COLO668 (cell line): ENCODE data around the gene ANXA10.
A peak's percentile ranks its signal among the peaks of the same experiment; 100 is the strongest.
"Not testable (repeated sequence)": the region's sequence is repeated elsewhere in the genome, so short reads cannot be mapped to it uniquely, and the experiment has no call there.

Experiments used
- DNase-seq: peaks from one replicate; lab custom pipeline; 2025; ENCODE audit not compliant: unreplicated experiment; lab: John Stamatoyannopoulos, UW

The ANXA10 gene

DNA sequence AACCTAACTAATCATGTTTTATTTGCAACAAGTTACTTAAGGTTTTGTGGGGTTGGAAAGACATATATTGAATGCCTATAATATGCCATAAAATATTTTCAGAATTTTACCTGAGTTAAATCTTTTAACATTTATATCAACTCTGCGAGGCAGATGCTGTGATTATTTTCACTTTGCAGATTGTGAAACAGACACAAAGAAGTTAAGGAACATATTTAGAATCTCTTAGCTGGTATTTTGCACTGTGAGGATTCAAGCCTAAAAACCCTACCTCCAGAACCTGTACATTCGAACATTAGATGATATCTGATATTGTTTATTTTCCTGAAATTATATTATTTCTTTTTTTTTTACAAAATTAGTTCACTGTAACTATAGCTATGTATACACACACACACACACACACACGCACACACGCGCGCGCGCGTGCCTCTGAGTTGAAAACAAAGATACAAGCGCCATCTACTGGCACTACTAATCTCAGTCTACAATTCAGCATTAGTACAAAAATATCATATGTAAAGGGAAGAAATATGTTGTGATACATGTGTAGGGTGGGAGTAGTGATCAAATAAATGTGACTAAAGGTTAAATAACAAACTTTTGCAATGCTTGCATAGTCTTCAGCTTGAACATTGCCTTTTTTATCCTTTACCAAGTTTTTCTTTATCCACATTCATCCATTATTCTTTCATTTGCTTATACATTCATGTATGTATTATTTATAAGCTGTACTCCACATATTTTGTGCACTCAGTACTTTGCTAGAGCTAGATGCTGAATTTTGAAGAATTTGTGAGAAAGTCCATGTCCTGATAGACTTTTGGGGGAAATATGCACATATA, 61.5 kb downstream of the ANXA10 start:
- DNase-seq = peak; percentile 75

DNA sequence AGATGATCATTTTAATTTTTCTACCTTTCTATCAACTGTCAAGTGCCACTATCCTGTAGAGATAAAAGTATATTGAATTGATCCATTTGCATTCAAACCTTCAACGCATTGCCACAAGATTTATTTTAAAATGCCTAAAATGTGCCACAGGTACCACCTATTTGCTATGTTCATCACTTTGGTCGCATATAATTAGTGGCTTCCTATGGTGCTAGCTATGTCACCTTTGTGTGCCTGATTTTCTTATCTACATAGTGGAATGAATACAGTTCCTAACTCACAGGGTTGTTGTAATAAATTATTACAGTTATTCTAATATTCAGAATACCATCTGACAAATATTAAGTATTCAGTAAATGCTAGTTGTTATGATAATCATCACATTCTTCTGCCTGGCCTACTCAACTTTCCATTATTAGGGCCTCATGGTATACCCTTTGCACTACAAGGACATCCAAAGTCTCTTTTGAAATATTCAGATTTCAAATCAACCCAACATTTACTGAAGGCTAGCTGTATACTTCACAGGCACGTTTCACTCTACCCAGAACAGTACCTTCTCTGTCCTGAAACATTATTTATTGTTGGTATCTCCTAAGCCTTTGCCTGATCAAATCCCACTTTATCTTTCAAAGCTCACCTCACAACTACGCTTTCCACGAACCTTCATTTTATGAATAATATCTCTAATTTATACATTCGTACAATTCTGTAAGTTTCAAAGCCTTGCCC, 62.4 kb downstream of the ANXA10 start:
- no peak for DNase-seq

DNA sequence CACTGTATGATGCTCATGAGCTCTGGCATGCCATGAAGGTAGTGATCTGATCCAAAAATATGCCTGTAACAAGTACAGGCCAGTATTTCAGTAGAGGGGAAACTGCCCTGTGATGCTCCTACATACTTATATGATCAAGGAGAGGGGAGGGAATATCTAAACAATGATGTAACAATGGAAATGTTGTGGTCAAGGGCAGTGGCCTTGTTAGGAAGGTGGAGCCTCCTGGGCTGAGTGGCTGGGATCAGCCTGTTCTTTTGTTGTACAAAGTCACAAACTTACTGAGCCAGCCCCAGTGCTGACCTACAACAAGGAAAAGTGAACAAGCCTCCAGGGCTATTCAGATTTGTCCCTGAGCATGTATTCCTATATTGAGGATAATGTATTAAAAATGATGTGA, 70.3 kb downstream of the ANXA10 start:
- no peak for DNase-seq

DNA sequence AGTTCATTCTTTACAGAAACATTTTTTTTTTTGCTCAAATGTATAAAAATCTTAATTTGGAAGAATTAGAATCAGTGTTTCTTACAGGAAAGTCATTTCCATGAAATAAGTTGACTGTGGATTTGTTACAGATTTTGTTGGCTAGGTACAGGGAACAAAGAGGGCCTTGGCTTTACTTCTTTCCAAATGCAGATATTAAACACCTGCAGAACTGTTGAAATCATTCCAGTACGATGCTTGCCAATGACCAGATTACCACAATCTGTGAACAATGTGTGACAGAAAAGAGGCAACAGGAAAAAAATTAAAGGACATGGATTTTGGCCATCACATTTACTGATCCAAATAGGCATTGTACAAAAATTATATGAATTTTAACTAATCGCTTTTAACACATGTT, 70.8 kb downstream of the ANXA10 start:
- DNase-seq = no peak

DNA sequence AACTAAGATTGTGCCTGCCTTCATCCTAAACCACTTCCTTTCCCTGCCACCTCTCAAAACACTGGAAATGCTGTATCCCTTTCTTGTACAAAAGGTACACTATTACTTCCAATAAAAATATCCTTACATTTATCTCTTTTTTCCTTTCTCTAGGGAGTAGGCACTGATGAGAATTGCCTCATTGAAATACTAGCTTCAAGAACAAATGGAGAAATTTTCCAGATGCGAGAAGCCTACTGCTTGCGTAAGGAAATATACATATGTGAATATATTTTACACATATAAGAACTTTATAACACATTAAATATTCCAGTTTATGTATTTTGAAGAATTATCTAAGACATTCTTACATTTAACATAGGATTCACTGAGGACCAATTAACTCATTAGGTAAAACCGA, 71.7 kb downstream of the ANXA10 start:
- DNase-seq = no peak

DNA sequence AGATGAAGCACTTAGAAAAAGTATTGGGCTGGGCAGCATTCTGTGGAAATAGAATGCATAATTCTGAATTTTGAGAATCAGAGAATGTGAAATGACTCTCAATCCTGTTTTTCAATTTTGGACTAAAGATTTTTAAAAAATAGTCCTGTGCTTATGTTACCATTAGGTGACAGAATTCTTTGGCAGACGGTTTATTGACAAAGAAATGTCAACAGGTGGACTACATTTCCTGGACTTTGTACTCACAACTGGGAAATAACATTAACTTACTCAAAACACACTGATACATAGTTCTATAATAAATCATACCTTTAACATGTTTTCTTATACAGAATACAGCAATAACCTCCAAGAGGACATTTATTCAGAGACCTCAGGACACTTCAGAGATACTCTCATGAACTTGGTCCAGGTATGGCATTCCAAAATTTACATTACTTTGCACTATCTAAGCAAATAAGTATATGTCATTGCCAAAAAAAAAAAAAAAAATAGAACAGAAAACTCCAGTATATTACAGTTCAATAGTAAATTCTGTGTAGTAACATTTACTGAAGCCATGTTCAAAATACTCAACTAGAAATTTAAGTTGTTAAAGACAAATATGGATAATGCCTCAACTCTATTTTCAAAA, 72.7 kb downstream of the ANXA10 start:
- no peak for DNase-seq

DNA sequence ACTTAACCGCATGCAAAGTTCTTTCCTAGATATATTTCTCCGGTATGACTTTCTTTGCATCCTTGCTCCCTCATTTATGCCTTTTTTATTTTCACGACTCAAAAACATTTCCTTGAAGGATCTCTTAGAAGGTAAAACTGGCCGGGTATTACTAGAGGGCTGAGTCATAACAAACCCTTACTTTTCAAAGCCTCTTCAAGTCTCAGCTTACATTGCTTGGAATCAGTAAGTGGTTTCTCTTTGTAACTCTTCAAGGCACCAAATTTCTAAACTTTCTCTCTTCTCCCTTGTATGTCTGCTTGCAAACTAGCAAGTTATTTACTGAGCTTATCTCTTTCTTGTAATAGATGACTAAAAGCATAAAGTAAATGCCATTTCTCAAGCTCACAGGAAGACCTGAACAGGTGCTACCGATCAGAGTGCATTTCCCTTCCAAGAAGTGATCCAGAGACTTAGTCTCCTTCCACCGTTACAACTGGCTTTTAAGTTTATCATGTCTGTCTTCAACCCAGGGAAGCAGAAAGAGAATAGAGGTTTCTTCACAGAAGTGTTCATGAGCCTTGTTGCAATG, 75.5 kb downstream of the ANXA10 start:
- no peak for DNase-seq

DNA sequence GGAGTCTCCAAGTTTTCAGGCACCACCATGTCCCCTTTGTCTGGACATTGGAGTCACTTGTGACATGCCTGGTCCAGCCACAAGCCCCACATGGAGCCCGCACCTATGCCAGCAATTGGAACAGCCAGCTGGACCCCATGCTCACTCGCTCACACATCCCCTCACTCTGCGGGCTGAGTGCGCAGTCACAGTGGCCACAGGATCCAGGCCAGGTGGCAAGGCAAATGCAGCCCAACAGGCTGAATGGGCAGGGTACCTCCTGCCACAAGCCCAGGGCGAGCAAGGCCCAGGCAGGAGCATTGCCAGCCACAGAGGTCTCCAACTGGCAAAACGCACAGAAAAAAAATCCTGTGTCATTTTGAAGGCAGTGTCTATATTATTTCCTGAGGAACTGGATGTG, 82.0 kb downstream of the ANXA10 start:
- no peak for DNase-seq

DNA sequence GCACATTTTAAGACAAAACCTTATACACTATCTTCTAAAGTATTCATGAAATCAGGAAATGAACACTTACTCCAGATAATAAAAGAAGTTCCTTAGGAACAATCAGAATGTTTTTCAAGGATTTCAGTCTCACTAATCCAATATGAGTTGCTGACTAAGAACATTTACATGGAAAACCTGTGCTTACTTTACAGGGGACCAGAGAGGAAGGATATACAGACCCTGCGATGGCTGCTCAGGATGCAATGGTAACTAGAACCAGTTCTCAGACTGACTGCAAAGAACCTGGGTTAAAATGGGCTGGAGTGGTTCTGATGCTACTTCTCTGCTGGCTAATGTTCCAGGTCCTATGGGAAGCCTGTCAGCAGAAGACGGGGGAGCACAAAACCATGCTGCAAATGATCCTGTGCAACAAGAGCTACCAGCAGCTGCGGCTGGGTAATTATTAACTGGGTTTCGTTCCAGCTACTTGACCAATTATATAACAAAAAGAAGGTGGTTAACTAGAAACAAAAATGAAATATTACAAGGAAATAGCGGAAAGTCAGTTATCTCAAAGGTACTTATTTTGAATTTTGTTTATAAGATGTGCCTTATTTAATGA, 85.3 kb downstream of the ANXA10 start:
- DNase-seq = peak; percentile 72

DNA sequence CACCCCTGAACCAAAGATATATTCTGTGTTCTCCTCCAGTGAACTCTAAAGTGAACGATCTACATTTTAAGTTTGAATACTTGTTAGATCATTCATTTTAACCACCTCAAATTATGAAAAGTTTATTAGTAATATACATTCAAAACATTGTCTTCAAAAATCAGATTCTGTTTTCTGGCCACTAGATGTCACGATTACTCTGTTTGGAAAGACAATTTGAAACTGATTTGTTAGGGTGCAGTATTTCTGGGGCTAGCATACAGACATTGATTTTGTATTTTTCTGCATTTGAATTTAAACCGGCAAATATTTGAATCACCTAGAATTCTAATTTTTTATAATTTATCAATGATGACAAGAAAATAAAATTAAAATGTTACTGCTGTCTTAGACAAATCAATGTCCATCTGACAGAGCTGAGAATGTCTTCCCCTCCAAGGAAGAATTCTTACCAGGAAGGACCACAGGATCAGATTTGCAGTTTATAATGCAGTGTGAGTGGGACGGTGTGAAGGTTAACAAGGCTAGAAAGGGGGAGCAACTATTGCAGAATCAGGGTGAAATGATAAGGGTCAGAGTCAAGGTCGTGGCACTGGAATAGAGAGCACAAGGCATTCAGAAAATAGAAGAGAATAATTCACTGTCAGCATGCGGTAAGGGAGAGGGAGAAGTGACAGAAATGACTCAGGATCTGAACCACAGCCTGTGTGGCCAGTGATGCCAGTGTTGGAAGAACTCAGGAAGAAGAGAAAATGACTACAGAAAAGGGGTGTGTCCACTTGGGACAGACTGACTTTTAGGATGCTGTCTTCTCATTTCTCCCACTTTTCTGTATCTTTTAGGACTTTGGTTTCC, 91.6 kb downstream of the ANXA10 start:
- no peak for DNase-seq

DNA sequence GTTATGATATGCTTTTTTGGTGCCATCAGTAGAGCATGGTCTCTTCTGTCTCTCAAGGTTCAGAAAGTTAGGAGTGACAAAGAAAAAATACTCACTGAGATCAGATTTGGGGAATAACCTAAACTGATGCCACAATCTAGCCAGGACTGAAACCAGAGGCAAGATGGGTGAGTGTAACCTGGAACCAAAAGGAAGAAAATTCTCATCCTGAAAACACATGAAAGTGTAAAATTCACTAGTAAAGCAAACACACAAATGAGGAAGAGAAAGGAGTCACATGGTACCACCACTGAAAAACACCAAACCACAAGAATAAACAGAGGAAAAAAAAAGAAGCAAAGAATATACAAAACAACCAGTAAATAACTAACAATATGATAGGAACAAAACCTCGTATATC, 96.4 kb downstream of the ANXA10 start:
- no peak for DNase-seq

DNA sequence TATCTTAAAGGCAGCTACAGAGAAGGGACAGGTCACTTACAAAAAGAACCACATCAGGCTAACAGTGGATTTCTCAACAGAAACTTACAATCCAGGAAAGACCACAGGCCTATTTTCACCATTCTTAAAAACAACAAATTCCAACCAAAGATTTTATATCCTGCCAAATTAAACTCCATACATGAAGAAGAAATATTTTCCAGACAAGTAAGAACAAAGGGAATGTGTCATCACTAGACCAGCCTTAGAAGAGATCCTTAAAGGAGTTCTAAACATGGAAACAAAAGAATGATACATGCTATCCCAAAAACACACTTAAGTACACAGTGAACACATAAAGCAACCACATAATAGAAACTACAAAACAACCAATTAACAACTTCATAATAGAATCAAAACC, 105.6 kb downstream of the ANXA10 start:
- no peak for DNase-seq

DNA sequence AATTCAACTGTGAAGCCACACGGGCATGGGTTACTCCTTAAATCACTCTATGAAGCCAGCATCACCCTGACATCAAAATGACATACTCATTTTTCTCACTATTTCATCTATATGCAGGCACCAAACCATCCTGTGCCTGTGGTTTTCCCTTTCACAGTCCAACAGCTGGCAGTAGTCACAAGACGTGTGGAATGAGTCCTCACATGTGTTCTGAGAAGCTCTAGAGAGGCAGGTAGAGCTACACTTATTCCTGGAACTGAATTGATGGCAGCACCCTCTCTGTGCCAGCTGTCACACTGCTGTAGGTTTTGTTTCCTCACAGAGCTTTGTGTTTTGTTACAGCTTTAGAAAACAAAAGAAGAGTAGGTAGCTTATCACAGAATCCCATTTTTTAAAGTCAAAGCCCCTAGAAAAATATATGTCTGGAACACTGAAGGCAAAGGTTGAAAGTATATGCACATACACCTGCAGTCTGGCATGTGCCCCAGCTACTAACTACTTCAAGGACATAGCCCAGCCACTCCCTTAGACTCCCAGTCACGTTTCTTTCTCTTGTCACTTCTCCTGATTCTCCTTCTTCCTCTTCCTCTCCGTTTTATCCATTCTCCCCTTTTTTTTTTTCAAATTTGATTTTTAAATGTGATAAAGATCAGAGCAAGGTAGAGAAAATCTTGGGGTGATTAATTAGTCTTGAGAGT, 107.1 kb downstream of the ANXA10 start:
- DNase-seq = no peak

DNA sequence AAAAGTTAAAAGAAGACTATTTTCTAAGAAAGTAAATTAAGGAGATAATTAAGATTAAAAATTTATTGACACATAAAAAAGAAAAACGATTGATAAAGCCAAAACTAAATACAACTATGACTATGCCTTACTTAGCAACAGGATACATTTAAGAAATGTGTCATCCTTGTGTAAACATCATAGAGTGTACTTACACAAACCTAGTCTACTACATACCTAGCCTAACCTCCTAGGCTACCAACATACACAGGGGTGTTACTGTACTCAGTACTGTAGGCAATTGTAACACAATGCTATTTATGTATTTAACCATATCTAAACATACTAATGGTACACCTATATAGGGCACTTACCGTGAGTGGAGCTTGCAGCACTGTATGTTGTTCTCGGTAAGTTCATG, 108.3 kb downstream of the ANXA10 start:
- DNase-seq = peak; percentile 28

DNA sequence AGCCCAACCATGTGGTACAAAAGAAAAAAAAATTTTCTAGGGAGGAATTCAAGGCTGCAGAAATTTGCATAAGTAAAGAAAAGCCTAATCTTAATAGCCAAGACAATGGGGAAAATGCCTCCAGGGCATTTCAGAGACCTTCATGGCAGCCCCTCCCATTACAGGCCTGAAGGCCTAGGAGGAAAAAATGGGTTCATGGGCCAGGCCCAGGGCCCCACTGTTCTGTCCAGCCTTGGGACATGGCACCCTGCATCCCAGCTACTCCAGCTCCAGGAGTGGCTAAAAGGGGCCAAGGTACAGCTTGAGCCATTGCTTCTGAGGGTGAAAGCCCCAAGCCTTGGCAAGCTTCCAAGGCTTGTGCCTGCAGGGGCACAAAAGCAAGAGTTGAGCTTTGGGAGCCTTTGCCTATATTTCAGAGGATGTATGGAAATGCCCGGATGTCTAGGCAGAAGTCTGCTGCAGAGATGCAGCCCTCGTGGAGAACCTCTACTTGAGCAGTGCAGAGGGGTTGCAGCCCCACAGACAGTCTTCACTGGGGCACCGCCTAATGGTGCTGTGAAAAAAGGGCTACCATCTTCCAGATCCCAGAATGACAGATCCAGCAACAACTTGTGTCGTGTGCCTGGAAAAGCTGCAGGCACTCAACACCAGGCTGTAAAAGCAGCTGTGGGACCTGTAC, 111.0 kb downstream of the ANXA10 start:
- DNase-seq = no peak

DNA sequence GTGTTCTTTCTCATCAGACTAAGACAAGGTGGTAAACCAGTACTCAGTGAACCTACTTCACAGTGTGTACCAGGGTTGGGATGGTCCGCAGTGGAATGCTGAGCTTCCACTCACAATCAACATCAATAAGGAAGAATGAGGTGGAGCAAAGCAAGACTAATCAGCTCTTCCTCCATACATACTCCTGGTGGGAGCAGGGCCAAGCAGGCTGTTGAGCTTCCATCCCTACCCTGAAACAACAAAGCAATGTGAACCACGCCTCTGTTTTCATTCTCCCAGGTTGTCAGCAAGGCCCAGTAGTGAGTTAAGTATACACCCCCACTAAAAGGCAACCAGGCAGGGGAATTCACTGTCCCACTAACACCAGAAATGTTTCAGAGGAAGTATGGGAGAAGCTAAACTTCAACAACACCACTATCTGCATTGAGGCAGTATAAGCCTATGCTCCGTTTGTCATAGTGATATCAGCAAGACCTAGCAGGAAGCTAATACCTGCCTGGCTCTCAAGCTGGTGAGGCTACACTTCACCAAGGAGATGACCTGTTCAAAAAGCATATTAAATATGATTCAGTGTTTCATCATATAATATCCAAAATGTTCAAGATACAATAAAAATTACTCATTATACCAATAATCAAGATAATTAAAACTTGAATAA, 116.7 kb downstream of the ANXA10 start:
- no peak for DNase-seq

DNA sequence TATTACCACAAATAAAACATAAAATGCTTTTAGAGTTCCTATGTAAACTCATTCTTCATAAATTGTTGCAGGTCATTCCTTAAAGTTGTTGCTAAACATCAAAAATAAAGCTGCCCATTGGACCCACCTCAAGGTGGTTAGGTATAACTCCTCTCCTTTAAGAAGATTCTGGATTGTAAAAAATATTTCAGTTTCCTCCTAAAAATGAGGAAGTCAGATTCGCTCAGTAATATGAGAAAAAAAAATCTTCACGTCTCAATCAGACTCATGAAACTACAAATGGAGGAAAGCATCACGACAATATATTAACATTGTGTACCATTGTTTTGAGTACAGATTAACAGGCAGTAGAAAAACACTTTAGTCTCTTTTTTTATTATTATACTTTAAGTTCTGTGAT, 120.3 kb downstream of the ANXA10 start:
- no peak for DNase-seq

DNA sequence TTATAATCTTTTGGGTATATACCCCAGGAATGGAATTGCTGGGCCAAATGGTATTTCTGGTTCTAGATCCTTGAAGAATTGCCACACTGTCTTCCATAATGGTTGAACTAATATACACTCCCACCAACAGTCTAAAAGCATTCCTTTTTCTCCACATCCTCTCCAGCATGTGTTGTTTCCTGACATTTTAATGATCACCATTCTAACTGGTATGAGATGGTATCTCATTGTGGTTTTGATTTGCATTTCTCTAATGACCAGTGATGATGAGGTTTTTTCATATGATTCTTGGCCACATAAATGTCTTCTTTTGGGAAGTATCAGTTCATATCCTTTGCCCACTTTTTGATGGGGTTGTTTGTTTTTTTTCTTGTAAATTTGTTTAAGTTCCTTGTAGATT, 121.2 kb downstream of the ANXA10 start:
- not testable (repeated sequence) for DNase-seq

DNA sequence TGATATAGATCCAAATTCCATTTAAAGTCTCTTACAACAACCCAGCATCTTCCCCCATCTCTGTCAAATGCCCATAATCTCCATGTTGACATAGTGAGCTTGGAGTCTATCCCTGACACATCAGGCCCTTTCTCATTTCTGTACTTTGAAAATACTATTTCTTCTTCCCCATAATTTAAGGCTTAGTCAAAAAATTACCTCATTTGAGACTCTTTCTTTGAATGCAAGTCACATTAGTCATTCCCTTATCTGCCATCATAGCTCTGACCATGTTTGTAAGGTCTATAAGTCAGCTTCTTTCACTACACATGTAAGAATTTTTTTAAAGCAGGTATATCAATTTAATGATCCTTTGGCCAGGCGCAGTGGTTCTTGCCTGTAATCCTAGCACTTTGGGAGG, 126.3 kb downstream of the ANXA10 start:
- no peak for DNase-seq
